Neural crest cell (in vitro differentiated cells): ENCODE data around the gene EPAS1. TPM values are rescaled to one million over a fixed set of nuclear protein-coding genes. Genes with fewer than 3 reads are reported as not detected.

Source experiments
- DNase-seq: peaks from one replicate; pipeline ENCODE4 v3.0.0; 2021; ENCODE audit warnings: low read depth, mixed read lengths, low spot score
- H3K27ac Mint-ChIP-seq: one replicate; pipeline ENCODE4 v1.8.0; 2021; ENCODE audit warnings: mild to moderate bottlenecking, mixed read lengths; ENCODE audit not compliant: unreplicated experiment
- H3K27me3 Mint-ChIP-seq: 2 replicates; pipeline ENCODE4 v1.8.0; 2021; ENCODE audit warnings: low read depth, mild to moderate bottlenecking, mixed read lengths
- H3K36me3 Mint-ChIP-seq: 2 replicates; pipeline ENCODE4 v1.8.0; 2021; ENCODE audit warnings: low read depth, mild to moderate bottlenecking, mixed read lengths
- H3K4me1 Mint-ChIP-seq: 2 replicates; pipeline ENCODE4 v1.8.0; 2021; ENCODE audit warnings: mixed read lengths
- H3K4me3 Mint-ChIP-seq: one replicate; pipeline ENCODE4 v1.8.0; 2021; ENCODE audit warnings: mild to moderate bottlenecking, mixed read lengths
- H3K9me3 Mint-ChIP-seq: 2 replicates; pipeline ENCODE4 v1.8.0; 2021; ENCODE audit warnings: mixed read lengths
- total RNA-seq: library from RNA; stranded (reverse); gene quantifications from 2 replicates; pipeline ENCODE4 v1.2.1, GENCODE V29; 2021
- TF ChIP-seq, protein P1 (sequence below): fragments of 200-600 bp; sonication (generic); conservative IDR thresholded peaks from 2 replicates; pipeline ENCODE4 v1.5.0; 2021; ENCODE audit warnings: antibody characterized with exemption, mild to moderate bottlenecking

EPAS1 gene
- total RNA-seq, 1 donor from 2014 or later = 0.14 TPM

DNA sequence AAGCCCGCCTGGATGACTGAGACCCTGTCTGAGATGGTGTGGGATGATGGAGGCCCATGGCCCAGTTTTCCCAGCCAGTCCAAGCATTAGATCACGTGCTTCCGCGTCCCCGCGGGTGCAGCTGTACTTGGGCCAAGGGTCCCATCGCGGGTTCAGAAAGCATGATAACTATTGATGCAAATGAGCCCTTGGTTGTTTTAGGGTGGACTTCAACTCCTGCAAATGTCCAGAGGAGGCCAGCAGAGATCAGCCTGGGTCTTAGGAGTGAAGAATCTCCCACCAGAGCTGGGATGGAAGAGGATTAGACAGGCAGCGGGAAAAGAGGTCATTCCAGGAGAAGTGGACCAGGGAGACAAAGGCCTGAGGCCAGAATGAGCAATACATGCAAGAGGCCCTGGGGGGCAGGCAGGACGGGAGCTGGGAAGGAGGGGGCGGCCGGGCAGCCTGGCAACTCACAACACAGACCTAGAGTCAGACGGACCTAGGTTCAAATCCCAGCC lies 92.3 kb downstream of the EPAS1 start:
- DNase-seq = no peak
- Mint-ChIP-seq H3K27me3 (no peaks in the 10 kb centered on the region), H3K4me1 (peaks cover 20% of the 10 kb centered on the region), H3K9me3 (peaks cover 8% of the 10 kb centered on the region), H3K4me3 (no peak overlapping the region), H3K36me3 (no peaks in the 10 kb centered on the region), H3K27ac (no peak overlapping the region)
- TF ChIP-seq, protein P1, sequence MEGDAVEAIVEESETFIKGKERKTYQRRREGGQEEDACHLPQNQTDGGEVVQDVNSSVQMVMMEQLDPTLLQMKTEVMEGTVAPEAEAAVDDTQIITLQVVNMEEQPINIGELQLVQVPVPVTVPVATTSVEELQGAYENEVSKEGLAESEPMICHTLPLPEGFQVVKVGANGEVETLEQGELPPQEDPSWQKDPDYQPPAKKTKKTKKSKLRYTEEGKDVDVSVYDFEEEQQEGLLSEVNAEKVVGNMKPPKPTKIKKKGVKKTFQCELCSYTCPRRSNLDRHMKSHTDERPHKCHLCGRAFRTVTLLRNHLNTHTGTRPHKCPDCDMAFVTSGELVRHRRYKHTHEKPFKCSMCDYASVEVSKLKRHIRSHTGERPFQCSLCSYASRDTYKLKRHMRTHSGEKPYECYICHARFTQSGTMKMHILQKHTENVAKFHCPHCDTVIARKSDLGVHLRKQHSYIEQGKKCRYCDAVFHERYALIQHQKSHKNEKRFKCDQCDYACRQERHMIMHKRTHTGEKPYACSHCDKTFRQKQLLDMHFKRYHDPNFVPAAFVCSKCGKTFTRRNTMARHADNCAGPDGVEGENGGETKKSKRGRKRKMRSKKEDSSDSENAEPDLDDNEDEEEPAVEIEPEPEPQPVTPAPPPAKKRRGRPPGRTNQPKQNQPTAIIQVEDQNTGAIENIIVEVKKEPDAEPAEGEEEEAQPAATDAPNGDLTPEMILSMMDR = no peak

GRCh38 chr2:46390036-46390435 lies 92.8 kb downstream of the EPAS1 start:
- Mint-ChIP-seq H3K9me3 (peaks cover 8% of the 10 kb centered on the region), H3K27ac (no peak overlapping the region), H3K4me1 (peaks cover 20% of the 10 kb centered on the region), H3K27me3 (no peaks in the 10 kb centered on the region), H3K36me3 (no peaks in the 10 kb centered on the region), H3K4me3 (no peak overlapping the region)
- TF ChIP-seq, protein P1 = no peak
- DNase-seq = no peak

DNA sequence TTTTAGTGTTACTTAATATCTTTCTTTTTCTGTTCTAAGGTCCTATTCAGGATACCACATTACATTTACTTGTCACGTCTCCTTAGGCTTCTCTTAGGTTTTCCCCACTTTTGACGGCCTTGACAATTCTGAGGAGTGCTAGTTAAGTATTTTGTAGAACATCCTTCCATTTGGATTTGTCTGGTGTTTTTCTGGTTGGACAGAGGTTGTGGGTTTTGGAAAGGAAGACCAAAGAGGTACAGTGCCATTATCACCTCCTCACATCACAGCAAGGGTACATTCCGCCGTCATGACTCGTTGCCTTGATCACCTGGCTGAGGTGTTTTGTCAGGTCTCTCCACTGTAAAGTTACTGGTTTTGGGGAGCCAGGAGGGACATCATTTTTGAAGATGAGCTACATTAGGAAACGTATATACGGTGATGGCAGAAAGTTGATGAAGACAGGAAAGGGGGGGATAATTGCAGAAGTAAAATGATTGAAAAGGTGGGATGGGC lies 93.7 kb downstream of the EPAS1 start:
- H3K36me3 Mint-ChIP-seq = no peaks in the 10 kb centered on the region
- no peak for DNase-seq
- no peaks in the 10 kb centered on the region for H3K27me3 Mint-ChIP-seq
- H3K27ac Mint-ChIP-seq = no peak overlapping the region
- peaks cover 8% of the 10 kb centered on the region for H3K9me3 Mint-ChIP-seq
- no peak overlapping the region for H3K4me3 Mint-ChIP-seq
- TF ChIP-seq, protein P1 = no peak
- peaks cover 20% of the 10 kb centered on the region for H3K4me1 Mint-ChIP-seq

DNA sequence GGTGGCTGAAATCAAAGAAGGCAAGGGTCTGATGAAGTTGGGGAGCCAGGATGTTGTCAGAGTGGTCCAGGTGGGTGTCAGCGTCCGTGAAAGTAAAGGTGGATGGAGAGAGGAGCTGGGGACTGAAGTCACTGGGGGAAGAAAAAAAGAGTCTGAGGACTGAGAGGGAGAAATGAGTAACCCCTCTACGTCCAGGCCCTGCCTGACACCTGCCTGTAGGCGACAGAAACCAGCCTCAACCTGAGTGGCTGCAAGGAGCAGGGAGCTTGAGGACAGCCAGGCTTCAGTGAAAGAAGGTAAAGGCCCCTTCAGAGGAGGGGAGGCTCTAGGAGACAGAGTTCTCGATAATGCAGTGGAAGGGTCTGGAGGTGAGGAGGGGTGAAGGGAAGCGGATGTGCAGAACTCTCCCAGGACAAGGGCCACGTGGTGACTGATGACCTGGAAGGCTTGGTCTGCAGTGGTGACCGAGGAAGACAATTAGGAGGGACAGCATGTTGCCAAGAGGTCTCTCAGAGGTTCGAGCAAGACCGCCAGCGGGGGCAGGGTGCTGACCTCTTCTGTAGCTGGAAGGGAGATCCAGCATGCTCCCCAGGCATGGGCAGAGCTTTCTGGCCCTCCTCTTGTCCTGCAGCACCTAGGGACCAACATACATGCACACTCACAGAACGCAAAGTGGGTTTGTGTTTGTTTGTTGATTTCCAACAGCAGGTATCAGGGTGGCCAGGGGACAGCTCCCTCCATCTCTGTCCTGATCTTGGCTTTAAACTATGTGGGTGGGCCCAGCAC lies 95.5 kb downstream of the EPAS1 start:
- TF ChIP-seq, protein P1 = no peak
- peaks cover 8% of the 10 kb centered on the region for H3K9me3 Mint-ChIP-seq
- H3K27me3 Mint-ChIP-seq = no peaks in the 10 kb centered on the region
- peaks cover 16% of the 10 kb centered on the region for H3K4me1 Mint-ChIP-seq
- H3K36me3 Mint-ChIP-seq = no peaks in the 10 kb centered on the region
- DNase-seq = no peak
- no peak overlapping the region for H3K27ac Mint-ChIP-seq
- H3K4me3 Mint-ChIP-seq = no peak overlapping the region

- Mint-ChIP-seq H3K4me1 (peaks cover 10% of the 10 kb centered on the region), H3K4me3 (no peak overlapping the region), H3K27ac (no peak overlapping the region), H3K36me3 (no peaks in the 10 kb centered on the region), H3K27me3 (no peaks in the 10 kb centered on the region), H3K9me3 (peaks cover 8% of the 10 kb centered on the region)
- TF ChIP-seq, protein P1 = no peak
- DNase-seq = no peak
Measured at GRCh38 chr2:46393347-46393820, 96.2 kb downstream of the EPAS1 start.
